Stimulated activated CD8-positive, alpha-beta memory T cell treated with anti-CD3 and anti-CD28 coated beads, Interleukin-7, amount 100 ng/mL, for 48 hours (primary cell): ENCODE data around the gene SNX32.

ENCODE experiments used
- DNase-seq, 2 donors: peaks; one replicate each; pipeline ENCODE4 v3.0.0-alpha.2; 2020; ENCODE audit warnings: low read depth in 1 of 2; ENCODE audit errors: extremely low read depth in 1 of 2

Gene SNX32

GRCh38 chr11:65796726-65797601 is 36.8 kb upstream of the SNX32 start:
- DNase-seq, result no peak

DNA sequence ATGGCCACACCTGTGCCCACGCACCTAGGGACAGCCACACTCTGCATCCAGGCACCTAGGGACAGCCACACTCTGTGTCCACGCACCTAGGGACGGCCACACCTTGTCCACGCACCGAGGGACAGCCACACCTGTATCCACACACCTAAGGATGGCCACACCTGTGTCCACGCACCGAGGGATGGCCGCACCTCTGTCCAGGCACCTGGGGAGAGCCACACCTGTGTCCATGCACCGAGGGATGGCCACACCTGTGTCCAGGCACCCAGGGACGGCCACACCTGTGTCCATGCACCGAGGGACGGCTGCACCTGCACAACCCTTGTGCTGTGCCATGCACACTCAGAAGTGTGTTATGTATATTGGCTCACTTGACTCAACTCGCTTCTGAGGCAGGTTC is 36.1 kb upstream of the SNX32 start:
- no peak for DNase-seq

DNA sequence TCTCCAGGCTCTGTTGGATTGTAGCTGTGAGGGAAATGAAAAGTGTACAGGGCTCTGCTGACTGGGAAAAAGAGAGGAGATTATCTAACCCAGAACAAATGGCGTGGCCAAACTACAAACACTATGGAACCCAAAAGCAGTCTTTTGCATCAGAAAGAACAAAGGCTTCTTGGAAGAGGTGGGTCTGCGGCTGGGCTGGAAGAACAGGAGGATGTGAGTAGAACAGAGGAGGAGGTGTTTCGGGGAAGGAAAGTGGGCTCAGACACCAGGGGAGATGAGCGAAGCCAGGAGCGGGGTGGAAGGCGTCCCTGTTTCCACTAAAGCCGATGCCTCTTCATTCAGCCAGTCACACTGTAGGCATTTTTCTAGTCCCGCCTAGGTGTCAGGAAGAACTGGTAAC is 34.9 kb upstream of the SNX32 start:
- no peak for DNase-seq

GRCh38 chr11:65801153-65801987 is 32.4 kb upstream of the SNX32 start:
- no peak for DNase-seq

GRCh38 chr11:65802841-65803240 is 30.9 kb upstream of the SNX32 start:
- no peak for DNase-seq

DNA sequence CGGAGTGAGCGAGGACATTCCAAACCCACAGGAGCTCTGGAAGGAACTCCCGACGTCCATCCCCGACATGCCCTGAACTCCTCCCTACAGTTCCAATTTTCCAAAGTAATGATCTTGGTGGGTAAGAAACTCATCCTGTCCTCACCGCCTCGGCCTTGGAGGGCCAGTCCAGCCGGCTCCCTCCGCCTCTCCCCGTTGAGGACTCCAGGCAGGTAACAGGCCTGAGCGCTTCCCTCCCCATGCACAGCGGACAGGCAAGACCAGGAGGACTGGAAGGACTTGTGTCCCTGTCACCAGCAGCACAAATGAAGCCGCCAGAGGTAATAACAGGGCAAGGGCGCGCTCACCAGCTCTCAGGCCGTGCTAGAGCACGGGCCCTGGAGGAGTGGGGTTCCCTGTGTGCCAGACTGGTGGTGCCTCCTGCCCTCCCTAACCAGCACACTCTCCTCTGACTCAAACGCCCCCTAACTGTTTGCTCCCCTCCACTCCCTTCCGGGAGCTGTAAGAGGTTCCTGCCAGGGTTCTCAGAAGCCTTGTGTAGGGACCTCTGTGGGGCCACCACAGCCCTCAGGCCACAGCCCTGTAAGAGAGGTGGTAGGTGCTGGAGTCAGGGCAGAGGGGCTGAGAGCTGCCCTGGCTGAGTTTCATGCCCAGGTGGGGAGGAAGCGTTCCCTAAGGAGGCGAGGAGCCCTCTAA is 29.8 kb upstream of the SNX32 start:
- no peak for DNase-seq

GRCh38 chr11:65806979-65807378 is 26.8 kb upstream of the SNX32 start:
- no peak for DNase-seq

DNA sequence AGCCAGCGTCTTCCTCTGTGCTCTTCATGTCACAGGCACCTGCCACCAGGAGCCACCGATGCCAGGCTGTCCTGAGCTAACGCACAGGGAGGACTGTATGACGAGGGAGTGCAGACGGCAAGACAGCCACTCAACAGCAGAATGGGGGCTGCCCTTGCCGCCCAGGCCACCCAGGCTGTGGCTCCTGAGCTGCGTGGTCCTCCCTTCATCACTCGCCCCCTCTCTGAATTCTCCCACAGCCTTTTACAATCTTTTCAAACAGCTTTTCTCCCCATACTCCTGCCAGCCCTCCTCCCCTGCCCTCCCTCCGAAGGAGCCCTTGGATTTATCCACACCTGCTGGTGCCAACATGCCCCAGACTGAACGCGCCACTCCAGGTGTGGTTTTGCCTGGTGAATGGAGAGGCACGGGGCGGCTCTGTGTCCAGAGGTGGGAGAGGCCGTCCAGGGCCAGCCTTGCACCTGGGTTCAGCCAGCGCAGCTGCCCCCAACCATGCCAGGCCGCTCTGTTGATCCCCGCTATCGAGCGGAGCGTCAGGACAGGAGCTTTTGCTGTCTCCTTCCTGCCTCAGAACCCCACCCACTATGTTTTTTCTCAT is 24.9 kb upstream of the SNX32 start:
- no peak for DNase-seq

- no peak for DNase-seq
These were observed 24.3 kb upstream of the SNX32 start for GRCh38 chr11:65809496-65809895.

DNA sequence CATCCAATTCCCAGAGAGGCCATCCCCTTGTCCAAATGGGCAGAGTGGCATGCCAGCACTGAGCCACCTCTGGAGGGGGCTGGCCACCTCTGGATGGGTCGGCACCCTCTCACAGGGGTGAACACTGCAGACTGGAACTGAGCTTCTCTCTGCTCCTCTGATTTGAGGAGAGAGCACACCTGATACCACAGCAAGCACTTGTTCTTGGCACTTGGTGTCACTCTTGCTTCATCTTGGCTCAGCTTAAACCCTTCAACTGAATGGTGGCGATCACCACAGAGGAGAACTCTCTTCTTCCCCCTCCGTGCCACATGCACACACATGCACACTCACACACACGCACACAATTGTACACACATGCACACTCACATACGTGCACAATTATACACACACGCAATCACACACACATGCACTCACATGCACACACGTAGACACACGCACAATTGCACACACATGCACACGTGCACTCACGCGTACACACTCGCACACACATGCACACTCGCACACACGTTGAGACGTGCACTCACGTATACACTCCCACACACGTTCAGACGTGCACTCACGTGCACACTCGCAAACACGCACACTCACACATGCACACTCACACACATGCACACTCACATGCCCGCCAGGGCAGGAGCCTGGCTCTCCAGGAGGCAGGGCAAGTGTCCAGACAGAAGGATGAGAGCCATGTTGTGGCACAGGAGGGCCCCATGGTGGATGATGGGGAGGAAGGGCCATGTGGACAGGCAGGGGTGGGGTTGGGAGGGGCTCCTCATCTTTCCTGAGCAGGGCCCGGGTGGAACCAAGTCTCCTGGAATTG is 23.5 kb upstream of the SNX32 start:
- no peak for DNase-seq

- DNase-seq, result no peak
These were observed 21.8 kb upstream of the SNX32 start for GRCh38 chr11:65811764-65812475.

GRCh38 chr11:65814131-65814985 is 19.4 kb upstream of the SNX32 start:
- DNase-seq, result no peak

DNA sequence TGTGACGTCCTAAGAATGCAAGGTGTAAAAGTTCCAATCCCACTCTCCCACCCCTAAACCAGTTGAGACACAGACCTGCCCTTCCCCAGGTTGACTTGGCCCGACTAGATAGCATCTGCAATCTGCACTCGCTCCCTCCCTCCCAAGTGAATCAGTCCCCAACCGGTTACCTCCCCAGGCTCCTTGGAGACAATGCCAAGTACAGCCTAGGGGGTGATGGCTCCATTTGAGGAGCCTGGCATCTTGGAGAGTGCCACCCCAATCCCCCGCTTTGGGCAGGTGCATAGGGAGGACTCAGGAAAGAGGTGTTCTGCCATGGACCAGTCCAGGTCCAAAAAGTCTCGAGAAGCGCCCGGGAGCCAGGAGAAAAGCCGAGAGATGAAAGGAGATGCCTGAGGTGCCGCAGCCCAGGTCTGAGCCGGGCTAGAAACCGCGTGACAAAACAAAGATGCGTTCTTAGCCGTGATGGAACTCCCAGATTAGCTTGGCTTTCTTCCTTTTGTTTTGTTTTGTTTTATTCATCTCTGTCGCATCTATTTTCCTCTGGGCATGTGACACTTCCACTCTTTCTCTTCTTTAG is 18.7 kb upstream of the SNX32 start:
- no peak for DNase-seq

DNA sequence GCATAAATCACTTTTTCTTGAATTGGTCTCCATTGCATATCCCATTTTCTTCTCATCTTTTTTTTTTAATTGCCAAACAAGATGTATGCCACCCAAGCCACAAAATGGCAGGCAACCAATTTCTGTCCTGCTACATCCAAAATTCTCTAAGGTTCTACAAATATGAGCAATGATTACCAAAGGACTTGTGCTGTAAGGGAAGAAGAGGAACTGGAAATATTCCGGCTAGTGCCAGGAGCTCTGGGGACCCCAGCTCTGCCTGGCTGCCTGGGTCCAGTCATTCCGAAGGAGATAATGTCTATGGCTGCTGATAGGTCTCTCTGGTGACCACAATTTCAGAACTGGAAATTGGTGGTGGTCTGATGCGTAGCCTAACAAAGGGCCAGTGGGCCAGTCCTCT is 17.1 kb upstream of the SNX32 start:
- no peak for DNase-seq

- DNase-seq, result no peak
These were observed 16.4 kb upstream of the SNX32 start for GRCh38 chr11:65817312-65817834.

- peak; percentile 84 to 85 for DNase-seq
These were observed 15.7 kb upstream of the SNX32 start for GRCh38 chr11:65817835-65818680.

- DNase-seq, result no peak
These were observed 12.7 kb upstream of the SNX32 start for GRCh38 chr11:65821107-65821506.
